Prostate gland (tissue), 2 donors: ENCODE results near the gene PTPRT.

ENCODE experiments used
- CTCF ChIP-seq, 4 experiments: fragments of 200-600 bp in 2 of 4; fragments of 450-650 bp in 2 of 4; sonication (generic) in 2 of 4; IDR thresholded peaks; 1 replicate in 3 of 4; 2 replicates in 1 of 4; pipeline ENCODE4 v1.5.1; 2016 to 2019; ENCODE audit warnings: antibody characterized with exemption in 4 of 4, mild to moderate bottlenecking in 2 of 4, moderate library complexity in 2 of 4
- POLR2A ChIP-seq: fragments of 450-650 bp; IDR thresholded peaks from one replicate; pipeline ENCODE4 v1.6.1; 2016; ENCODE audit warnings: antibody characterized with exemption, mild to moderate bottlenecking

DNA sequence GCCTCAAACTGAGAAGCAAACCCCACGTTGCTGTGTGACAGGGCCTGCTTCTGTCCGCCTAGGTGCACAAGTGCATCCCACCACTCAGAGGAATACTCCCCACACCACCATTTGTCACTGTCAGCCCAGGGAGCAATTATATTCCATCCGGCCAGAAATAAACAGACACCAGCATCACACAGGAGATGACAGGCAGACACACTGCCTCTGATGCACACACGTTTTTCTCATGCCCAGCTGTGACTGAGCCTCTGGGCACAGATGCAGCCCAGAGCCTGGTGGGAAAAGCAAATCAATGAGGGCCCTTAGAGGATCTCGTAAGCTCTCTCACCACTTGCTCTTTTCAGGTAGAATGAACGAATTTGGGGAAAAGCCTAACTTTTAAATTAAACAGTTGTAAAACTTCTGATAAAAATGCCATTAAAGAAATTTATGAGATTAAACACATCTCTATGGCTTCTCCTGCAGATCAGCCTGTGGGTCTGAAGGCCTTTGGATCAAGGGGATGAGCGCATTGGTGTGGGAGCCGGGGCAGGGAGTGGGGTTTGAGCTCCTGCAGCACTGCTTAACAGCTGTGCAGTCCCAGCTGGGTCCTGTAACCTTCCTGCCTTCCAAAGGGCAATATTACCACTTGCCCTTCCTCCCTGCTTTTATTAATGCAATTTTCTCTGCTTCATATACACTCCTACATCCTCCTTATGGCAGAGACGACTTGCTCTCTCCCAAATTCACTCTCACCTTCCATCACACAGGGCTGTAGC, 624.3 kb downstream of the PTPRT start:
- TF ChIP-seq CTCF (IDR thresholded peaks at IDR 0.05) (no peak), POLR2A (no peak)
